ENCODE measurements around the gene CLPTM1.

DNA sequence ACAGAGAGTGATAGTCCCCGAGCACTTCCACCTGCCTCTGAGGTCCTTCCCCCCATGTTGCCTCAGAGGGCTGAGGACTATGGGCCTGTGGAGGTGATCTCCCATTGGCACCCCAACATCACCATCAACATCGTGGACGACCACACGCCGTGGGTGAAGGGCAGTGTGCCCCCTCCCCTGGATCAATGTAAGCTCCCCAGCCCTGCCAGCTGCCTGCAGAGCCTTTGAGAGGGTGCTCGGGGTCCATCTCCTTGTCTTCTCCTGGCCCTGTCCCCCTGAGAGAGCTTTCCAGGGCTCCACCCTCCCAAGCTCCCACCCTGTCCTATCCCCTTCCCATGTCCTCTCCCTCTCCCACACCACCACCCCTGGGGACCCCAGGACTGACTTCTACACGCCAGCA is 31.2 kb downstream of the CLPTM1 start:
- TF ChIP-seq, protein P1, sequence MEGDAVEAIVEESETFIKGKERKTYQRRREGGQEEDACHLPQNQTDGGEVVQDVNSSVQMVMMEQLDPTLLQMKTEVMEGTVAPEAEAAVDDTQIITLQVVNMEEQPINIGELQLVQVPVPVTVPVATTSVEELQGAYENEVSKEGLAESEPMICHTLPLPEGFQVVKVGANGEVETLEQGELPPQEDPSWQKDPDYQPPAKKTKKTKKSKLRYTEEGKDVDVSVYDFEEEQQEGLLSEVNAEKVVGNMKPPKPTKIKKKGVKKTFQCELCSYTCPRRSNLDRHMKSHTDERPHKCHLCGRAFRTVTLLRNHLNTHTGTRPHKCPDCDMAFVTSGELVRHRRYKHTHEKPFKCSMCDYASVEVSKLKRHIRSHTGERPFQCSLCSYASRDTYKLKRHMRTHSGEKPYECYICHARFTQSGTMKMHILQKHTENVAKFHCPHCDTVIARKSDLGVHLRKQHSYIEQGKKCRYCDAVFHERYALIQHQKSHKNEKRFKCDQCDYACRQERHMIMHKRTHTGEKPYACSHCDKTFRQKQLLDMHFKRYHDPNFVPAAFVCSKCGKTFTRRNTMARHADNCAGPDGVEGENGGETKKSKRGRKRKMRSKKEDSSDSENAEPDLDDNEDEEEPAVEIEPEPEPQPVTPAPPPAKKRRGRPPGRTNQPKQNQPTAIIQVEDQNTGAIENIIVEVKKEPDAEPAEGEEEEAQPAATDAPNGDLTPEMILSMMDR (IDR thresholded peaks at IDR 0.05 in 8 of 11, conservative IDR thresholded peaks at IDR 0.05 in 3 of 11) = no peak
- no peak for TF ChIP-seq POLR2AphosphoS5 (IDR thresholded peaks at IDR 0.05)
- no peak for TF ChIP-seq POLR2A (IDR thresholded peaks at IDR 0.05)

All from spleen (tissue), 7 donors.